HAP-1 (cell line): ENCODE measurements around the gene RBBP4.
"Not testable (repeated sequence)": the region's sequence is repeated elsewhere in the genome, so short reads cannot be mapped to it uniquely, and the experiment has no call there.

Source experiments
- DNase-seq, 2 experiments: peaks; one replicate each; pipeline ENCODE4 v3.0.0-alpha.2; 2016 to 2020; ENCODE audit warnings: low spot score in 2 of 2
- H3K27me3 ChIP-seq: fragments of 250-450 bp; sonication (Bioruptor Pico); 2 replicates; pipeline ENCODE4 v1.5.1; 2020; ENCODE audit warnings: low read depth, mild to moderate bottlenecking, moderate library complexity
- H3K36me3 ChIP-seq: fragments of 250-450 bp; sonication (Bioruptor Pico); replicated peaks from 2 replicates; pipeline ENCODE4 v1.5.1; 2020; ENCODE audit warnings: mild to moderate bottlenecking
- H3K4me1 ChIP-seq: fragments of 250-450 bp; sonication (Bioruptor Pico); 2 replicates; pipeline ENCODE4 v1.5.1; 2020; ENCODE audit warnings: mild to moderate bottlenecking
- H3K4me3 ChIP-seq: fragments of 250-450 bp; sonication (Bioruptor Pico); 2 replicates; pipeline ENCODE4 v1.5.1; 2020; ENCODE audit warnings: mild to moderate bottlenecking, moderate library complexity
- H3K9me3 ChIP-seq: fragments of 250-450 bp; sonication (Bioruptor Pico); 2 replicates; pipeline ENCODE4 v1.5.1; 2020; ENCODE audit warnings: mild to moderate bottlenecking, moderate library complexity
- in situ Hi-C: fragments of 300-500 bp; cut with MboI; formaldehyde crosslinking; loops from 3 replicates; pipeline ENCODE4 v1.14.3; 2020; ENCODE audit warnings: low sequenced_read_pairs, inconsistent platforms, mixed read lengths

RBBP4 gene

DNA sequence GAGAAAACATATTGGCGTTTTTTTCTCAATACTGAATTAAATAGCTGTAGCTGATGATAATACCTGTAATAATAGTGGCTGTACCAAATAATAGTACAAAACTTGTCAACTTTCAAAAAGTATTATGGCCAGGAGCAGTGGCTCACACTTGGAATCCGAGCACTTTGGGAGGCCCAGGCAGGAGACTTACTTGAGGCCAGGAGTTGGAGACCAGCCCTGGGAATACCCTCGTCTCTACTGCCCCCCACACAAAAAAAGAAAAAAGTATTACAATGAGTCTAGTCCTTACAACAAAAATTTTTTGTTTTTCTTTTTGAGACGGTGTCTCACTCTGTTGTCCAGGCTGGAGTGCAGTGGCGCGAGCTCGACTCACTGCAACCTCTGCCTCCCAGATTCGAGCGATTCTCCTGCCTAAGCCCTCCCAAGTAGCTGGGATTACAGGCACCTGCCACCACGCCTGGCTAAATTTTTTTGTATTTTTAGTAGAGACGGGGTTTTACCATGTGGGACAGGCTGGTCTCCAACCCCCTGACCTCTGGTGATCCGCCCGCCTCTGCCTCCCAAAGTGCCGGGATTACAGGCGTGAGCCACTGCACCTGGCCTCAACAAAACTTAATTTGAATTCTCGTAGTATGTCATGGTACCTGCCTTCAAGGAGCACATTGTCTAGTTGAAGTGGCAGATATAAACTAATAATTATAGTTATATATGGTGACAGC is 1.4 kb downstream of the RBBP4 start:
- Histone ChIP-seq H3K9me3 (no peaks in the 10 kb centered on the region), H3K4me1 (peaks cover 25% of the 10 kb centered on the region), H3K27me3 (no peaks in the 10 kb centered on the region), H3K4me3 (peak overlapping the region; percentile 85), H3K36me3 (peaks cover 69% of the 10 kb centered on the region)
- in situ Hi-C loops: no loop called here
- DNase-seq: no peak

DNA sequence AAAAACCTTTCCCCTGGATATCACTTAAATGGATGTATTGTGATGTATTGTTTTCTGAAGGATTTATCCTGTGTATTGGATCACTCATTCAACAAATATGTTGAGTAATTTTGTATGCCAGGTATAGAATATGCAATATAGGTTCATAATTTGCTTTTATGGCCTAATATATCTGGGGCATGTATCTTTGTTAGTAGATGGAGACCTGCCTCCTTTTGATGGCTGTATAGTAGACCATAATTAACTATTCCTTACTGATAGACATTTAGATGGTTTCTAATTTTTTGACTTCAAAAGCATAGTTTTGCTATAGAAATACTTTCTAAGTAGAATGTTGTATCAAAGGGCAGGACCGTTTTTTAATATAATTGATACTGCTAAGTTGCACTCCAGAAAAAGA is 8.6 kb downstream of the RBBP4 start:
- Histone ChIP-seq H3K9me3 (no peaks in the 10 kb centered on the region), H3K27me3 (no peaks in the 10 kb centered on the region), H3K36me3 (peaks cover 95% of the 10 kb centered on the region), H3K4me1 (peaks cover 4% of the 10 kb centered on the region; the same call in 1 of the 2 replicates), H3K4me3 (no peak overlapping the region)
- in situ Hi-C loops: no loop called here
- no peak for DNase-seq

DNA sequence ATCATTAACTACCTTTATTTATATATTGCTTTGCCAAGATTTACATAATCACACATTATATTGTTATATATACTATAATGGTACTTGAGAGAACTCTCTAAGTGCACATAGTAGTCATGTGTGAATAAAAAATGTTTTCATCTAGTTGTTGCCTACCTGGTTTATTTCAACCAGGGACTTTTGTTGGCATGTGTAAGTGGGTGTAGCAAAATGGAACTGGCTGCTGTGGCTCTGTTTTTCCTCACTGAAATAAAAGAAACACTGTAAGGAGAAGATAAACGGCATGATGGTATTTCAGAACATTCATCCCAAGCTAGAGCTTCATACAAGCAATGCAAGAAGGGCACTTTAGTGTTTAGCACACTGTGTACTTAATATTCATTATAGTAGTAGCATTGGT is 14.9 kb downstream of the RBBP4 start:
- H3K9me3 ChIP-seq: no peaks in the 10 kb centered on the region
- no peak for DNase-seq
- peaks cover 97% of the 10 kb centered on the region for H3K36me3 ChIP-seq
- no peaks in the 10 kb centered on the region for H3K27me3 ChIP-seq
- in situ Hi-C loops: loop anchor here (10.0 kb wide), 1 partner anchor 119 kb away; no protein-coding TSS in a partner anchor
- no peak overlapping the region for H3K4me3 ChIP-seq
- 0 out of 2 replicates have a peak, but pooled peaks cover 2% of the 10 kb centered on the region for H3K4me1 ChIP-seq

DNA sequence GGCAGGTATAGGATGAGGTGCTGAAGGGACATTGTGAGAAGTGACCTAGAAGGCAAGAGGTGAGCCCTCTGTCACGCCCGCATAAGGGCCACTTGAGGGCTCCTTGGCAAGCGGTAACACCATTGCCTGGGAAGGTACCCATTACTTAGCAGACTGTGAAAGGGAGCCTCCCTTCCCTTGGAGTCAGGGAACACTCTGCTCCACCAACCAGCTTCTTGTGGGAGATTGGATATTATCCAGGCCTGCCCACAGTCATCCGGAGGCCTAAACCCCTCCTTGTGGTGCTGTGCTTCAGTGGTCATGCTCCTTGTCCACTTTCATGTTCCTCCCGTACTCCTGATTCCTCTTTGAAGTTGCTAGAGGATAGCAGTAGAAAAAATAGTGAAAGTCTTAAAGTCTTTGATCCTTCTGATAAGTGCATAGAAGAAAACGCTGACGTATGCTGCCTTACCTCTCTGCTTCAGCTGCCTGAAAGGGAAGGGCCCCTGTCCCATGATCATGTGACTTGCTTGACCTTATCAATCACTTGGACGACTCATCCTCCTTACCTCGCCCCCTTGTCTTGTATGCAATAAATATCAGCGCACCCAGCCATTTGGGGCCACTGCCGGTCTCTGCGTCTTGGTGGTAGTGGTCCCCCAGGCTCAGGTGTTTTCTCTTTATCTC is 16.0 kb downstream of the RBBP4 start:
- in situ Hi-C loops: loop anchor here (10.0 kb wide), 1 partner anchor 118 kb away; no protein-coding TSS in a partner anchor
- H3K9me3 ChIP-seq: no peaks in the 10 kb centered on the region
- no peak for DNase-seq

DNA sequence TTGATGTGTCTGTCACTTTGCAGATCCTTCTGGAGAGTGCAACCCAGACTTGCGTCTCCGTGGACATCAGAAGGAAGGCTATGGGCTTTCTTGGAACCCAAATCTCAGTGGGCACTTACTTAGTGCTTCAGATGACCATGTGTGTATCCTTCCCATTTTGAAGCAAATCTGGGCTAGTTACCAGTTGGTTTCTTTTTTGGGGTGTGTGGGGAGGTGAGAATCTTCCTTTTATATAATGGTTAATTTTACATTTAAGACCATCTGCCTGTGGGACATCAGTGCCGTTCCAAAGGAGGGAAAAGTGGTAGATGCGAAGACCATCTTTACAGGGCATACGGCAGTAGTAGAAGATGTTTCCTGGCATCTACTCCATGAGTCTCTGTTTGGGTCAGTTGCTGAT is 17.7 kb downstream of the RBBP4 start:
- H3K36me3 ChIP-seq: peaks cover 98% of the 10 kb centered on the region
- not testable (repeated sequence) for H3K4me1 ChIP-seq, H3K4me3 ChIP-seq, DNase-seq, H3K27me3 ChIP-seq, H3K9me3 ChIP-seq
- in situ Hi-C loops: loop anchor here (10.0 kb wide), 1 partner anchor 116 kb away; no protein-coding TSS in a partner anchor

More for the DNA sequence above, 16.0 kb downstream of the RBBP4 start:
- Histone ChIP-seq H3K4me3 (no peak overlapping the region), H3K36me3 (peaks cover 98% of the 10 kb centered on the region), H3K4me1 (0 out of 2 replicates have a peak, but pooled peaks cover 2% of the 10 kb centered on the region), H3K27me3 (no peaks in the 10 kb centered on the region)

DNA sequence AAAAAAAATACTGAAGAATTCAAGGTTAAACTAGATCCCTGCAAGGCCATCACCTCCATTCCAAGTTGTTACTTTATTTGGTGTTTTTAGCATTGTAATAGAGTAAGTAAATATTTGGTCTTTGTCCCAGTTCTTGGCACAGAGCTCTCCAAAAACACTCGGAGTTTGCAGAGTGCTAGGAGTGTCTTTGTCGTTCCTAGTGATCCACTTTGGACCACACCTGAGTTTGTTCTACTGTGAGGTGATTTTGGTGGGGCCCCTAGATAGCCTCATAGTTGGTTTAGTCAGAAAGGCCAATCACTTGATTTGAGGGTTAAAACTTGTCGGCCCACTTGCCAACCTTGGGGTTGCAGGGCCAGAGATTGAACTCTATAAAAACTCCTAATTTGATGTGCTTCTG is 25.9 kb downstream of the RBBP4 start:
- Histone ChIP-seq H3K4me1 (no peaks in the 10 kb centered on the region), H3K9me3 (no peaks in the 10 kb centered on the region), H3K36me3 (peaks cover 91% of the 10 kb centered on the region), H3K27me3 (no peaks in the 10 kb centered on the region), H3K4me3 (no peak overlapping the region)
- in situ Hi-C loops: no loop called here
- no peak for DNase-seq

DNA sequence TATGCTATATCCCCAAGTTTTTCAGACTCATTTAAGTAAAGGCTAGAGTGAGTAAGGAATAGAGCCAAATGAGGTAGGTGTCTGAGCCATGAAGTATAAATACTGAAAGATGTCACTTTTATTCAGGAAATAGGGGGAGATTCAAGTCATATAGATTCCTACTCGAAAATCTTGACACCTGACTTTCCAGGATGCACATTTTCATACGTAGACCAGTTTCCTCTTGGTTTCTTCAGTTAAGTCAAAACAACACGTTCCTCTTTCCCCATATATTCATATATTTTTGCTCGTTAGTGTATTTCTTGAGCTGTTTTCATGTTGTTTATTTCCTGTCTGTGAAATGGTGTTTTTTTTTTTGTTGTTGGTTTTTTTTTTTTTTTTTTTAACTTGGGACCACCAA is 29.0 kb downstream of the RBBP4 start:
- H3K27me3 ChIP-seq, H3K4me1 ChIP-seq, H3K4me3 ChIP-seq, in situ Hi-C loops, DNase-seq, H3K9me3 ChIP-seq: not testable (repeated sequence)
- peaks cover 91% of the 10 kb centered on the region for H3K36me3 ChIP-seq

DNA sequence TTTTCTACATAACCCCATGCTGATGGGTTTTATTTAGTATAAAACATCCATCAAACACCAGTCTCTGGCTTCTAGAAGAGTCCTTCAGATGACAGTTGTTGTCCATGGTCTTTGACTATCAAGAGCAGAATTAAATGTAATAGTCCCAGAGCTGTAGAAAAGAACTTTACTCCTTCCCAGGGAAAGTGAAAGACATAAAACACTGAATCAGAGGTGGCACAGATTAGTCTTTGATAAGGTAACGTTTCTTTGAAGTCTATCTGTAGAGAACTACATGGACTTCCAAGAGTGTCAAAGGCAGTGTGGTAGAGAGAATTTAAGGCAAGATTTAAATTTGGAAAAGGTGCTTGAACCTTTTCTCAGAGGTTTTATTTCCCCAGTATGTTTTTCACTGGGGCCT is 29.6 kb downstream of the RBBP4 start:
- Histone ChIP-seq H3K9me3 (no peaks in the 10 kb centered on the region), H3K36me3 (peaks cover 91% of the 10 kb centered on the region), H3K4me3 (no peak overlapping the region), H3K27me3 (no peaks in the 10 kb centered on the region), H3K4me1 (no peaks in the 10 kb centered on the region)
- no peak for DNase-seq
- in situ Hi-C loops: no loop called here

DNA sequence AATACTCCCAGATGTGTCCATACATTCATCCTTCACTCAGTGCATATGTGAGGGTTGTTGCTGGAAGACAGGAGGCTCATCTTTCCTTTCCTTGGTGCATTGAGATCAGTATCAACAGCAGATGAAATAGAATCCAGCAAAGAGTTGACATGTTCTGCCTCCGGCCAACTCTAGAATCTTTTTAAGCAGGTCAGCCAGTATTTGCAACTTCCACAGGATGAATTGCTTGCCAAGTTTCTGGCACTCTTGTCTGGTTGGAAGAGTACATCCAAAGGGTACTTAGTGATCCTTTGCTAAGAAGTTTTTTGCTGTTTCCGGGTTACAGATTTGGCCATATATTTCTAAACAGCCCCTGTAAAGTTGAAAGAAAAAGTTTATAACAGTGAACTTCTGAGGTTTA is 30.5 kb downstream of the RBBP4 start:
- H3K36me3 ChIP-seq: peaks cover 93% of the 10 kb centered on the region
- in situ Hi-C loops: no loop called here
- no peaks in the 10 kb centered on the region for H3K27me3 ChIP-seq
- no peaks in the 10 kb centered on the region for H3K4me1 ChIP-seq
- H3K4me3 ChIP-seq: no peak overlapping the region
- DNase-seq: no peak
- H3K9me3 ChIP-seq: no peaks in the 10 kb centered on the region

DNA sequence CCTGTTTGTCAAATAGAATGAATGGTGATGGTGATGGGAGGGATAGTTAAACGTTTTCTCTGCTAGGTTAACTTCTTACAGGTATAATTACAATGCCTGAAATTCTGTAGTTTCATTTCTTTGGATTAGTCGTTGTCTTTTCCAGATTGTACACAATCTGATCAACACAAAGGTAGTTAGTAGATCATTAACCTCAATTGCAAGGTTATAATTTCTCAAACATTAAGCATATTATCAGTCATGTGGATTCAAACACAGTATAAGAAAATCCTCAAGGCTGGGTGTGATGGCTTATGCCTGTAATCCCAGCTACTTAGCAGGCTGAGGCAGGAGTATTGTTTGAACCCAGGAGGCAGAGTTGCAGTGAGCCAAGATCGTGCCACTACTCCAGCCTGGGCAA is 31.0 kb downstream of the RBBP4 start:
- no peak for DNase-seq
- in situ Hi-C loops: no loop called here
- Histone ChIP-seq H3K9me3 (no peaks in the 10 kb centered on the region), H3K4me1 (no peaks in the 10 kb centered on the region), H3K4me3 (no peak overlapping the region), H3K27me3 (no peaks in the 10 kb centered on the region), H3K36me3 (peaks cover 92% of the 10 kb centered on the region)

DNA sequence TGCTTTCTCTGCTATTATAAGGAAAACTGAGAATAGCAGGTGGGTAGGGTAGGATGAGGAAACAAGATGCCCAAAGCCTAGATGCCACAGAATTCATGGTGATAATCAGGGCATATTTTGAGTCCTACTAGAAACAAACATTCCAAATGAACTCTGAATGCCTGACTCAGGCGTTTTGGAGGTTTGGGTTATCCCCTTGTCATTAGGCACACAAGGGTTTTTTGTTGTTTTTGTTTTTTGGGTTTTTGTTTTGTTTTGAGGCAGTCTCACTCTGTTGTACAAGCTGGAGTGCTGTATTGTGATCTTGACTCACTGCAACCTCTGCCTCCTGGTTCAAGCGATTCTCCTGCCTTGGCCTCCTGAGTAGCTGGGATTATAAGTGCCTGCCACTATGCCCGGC is 32.4 kb downstream of the RBBP4 start:
- Histone ChIP-seq H3K4me1 (no peaks in the 10 kb centered on the region), H3K9me3 (no peaks in the 10 kb centered on the region), H3K4me3 (no peak overlapping the region), H3K27me3 (no peaks in the 10 kb centered on the region), H3K36me3 (peaks cover 81% of the 10 kb centered on the region)
- no peak for DNase-seq
- in situ Hi-C loops: no loop called here

DNA sequence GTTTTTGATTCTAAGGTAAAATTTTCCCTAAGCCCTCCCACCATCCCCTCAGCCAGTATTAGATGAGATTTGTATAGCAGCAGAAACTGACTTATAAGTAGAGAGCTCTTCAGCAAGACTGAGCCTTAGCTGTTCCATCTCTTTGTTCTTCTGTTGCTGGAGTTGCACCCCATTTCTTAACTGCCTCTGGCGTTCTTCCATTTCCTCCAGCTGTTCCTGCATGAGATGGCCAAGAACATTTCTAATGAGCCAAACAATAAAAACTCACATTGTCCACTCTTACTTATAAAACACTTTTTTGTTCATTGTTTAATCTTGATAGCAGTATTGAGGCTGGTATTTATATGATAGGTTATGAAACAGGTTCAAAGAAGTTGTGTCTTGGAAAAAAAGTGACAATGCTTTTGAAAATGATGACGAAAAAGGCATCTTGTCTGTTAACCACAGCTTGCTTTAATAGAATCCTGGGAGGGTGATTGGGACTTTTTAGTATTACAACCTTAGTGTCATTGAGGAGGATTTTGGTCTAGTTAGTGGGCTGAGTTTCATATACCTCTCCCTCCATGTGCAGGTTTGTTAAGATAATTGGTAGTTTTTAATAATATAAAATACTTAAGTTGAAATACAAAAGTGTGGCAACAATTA is 33.3 kb downstream of the RBBP4 start:
- Histone ChIP-seq H3K27me3 (no peaks in the 10 kb centered on the region), H3K4me1 (no peaks in the 10 kb centered on the region), H3K36me3 (peaks cover 73% of the 10 kb centered on the region), H3K4me3 (no peak overlapping the region), H3K9me3 (no peaks in the 10 kb centered on the region)
- in situ Hi-C loops: no loop called here
- no peak for DNase-seq

DNA sequence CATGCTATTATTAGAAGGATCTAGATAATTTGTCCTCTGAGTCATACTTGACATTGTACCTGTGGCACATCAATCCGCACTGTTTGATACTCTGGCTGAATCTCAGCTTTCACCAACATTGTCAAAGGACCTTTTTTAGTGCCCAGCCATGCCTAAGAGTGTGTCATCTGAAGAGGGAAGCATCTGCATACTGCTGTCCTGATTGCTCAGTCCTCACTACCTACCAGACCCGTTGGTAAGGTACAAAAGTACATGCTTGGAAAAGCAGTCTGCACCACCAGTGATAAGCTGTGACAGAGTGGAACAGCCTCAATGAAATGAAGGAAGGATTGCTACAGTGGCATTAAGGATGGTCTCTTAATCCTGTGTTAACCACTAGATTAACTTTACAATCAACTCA is 34.5 kb downstream of the RBBP4 start:
- Histone ChIP-seq H3K27me3 (no peaks in the 10 kb centered on the region), H3K36me3 (peaks cover 66% of the 10 kb centered on the region), H3K4me1 (no peaks in the 10 kb centered on the region), H3K4me3 (no peak overlapping the region), H3K9me3 (no peaks in the 10 kb centered on the region)
- DNase-seq: no peak
- in situ Hi-C loops: no loop called here

DNA sequence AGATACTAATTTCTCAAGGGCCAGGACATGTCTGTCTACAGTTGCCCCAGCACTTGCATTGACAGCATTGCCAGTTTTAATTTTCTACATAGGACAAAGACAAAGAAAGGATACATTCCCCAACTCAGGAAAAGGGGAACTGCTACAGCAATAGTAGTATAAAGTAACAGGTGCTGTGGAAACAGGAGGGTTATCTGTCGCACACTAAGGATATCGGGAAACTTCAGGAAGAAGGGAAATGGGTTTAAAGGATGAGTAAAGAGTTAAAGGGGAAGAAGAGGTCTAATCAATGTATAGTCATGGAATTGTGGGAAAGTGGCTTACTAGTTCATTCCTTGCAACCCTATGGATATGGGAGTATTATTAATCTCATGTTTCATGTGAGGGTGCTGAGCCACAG is 35.4 kb downstream of the RBBP4 start:
- no peaks in the 10 kb centered on the region for H3K9me3 ChIP-seq
- DNase-seq: no peak
- H3K27me3 ChIP-seq: no peaks in the 10 kb centered on the region
- peaks cover 57% of the 10 kb centered on the region for H3K36me3 ChIP-seq
- no peak overlapping the region for H3K4me3 ChIP-seq
- H3K4me1 ChIP-seq: no peaks in the 10 kb centered on the region
- in situ Hi-C loops: no loop called here
